ENCODE data around the gene PPT2.
"Not testable (repeated sequence)": the region's sequence is repeated elsewhere in the genome, so short reads cannot be mapped to it uniquely, and the experiment has no call there.

Gene PPT2

GRCh38 chr6:32192608-32193039 is 38.7 kb downstream of the PPT2 start, which contains the start of gene GPSM3:
Gene GPSM3, minus strand, starts transcription at chr6:32192643. Its CDS starts 130 bp downstream, at chr6:32192513.
- Histone ChIP-seq H3K79me1 (replicated peaks; ENCODE audit: low read length, poor library complexity, severe bottlenecking) (peaks cover 13% of the 10 kb centered on the region), H3K27me3 (ENCODE audit: control insufficient read depth in 1 of 2, insufficient read depth in 1 of 2, low read length in 2 of 2) (no peaks in the 10 kb centered on the region), H2BK5ac (ENCODE audit: low read depth, low read length, poor library complexity, severe bottlenecking) (no peak within 1 kb of the TSS), H2BK120ac (ENCODE audit: low read depth, low read length) (peak within 1 kb of the TSS; percentile 99), H3K36me3 (ENCODE audit: control insufficient read depth in 1 of 2, insufficient read depth in 2 of 2, low read depth in 1 of 2, low read length in 2 of 2) (peaks cover 5 to 11% of the 10 kb centered on the region in 2 experiments), H3K4ac (ENCODE audit: low read depth in 1 of 2, low read length in 2 of 2) (peak within 1 kb of the TSS; percentile 90 to 98), H3K4me2 (ENCODE audit: low read length, poor library complexity, severe bottlenecking) (no peak within 1 kb of the TSS), H3K14ac (ENCODE audit: low read length in 2 of 2) (peak within 1 kb of the TSS in 1 of 2 experiments; percentile 86), H3K9me3 (ENCODE audit: control insufficient read depth, low read length) (no peaks in the 10 kb centered on the region), H2BK15ac (ENCODE audit: low read depth, poor library complexity, severe bottlenecking) (peak within 1 kb of the TSS; percentile 88), H3K27ac (ENCODE audit: low read length, poor library complexity, severe bottlenecking) (no peak within 1 kb of the TSS), H3K23ac (ENCODE audit: low read length in 2 of 2) (peak within 1 kb of the TSS in 1 of 2 experiments; percentile 9), H3K18ac (ENCODE audit: low read depth in 1 of 2, low read length in 2 of 2) (peak within 1 kb of the TSS; percentile 95 to 97), H2AK5ac (ENCODE audit: low read length, severe bottlenecking) (peak within 1 kb of the TSS; percentile 92), H3K4me1 (ENCODE audit: control insufficient read depth, insufficient read depth, low read depth, low read length) (peaks cover 42% of the 10 kb centered on the region), H2AFZ (ENCODE audit: low read depth, low read length) (peak within 1 kb of the TSS; percentile 36), H2BK12ac (ENCODE audit: low read length in 2 of 2) (peak within 1 kb of the TSS; percentile 97 to 98), H4K91ac (ENCODE audit: low read length) (peak within 1 kb of the TSS; percentile 98), H4K8ac (ENCODE audit: low read length) (peak within 1 kb of the TSS; percentile 100), H3K9ac (ENCODE audit: low read length) (peak within 1 kb of the TSS; percentile 36), H3K4me3 (ENCODE audit: insufficient read depth in 1 of 2, low read depth in 1 of 2, low read length in 2 of 2) (no peak within 1 kb of the TSS)
- 72% methylated on average over 4 of the region's 5 CpGs for WGBS
- DNase-seq, result peak; percentile 41

GRCh38 chr6:32193096-32193495 is 39.2 kb downstream of the PPT2 start:
- peak overlapping the region; percentile 98 for H4K91ac ChIP-seq (ENCODE audit: low read length)
- H2BK5ac ChIP-seq (ENCODE audit: low read depth, low read length, poor library complexity, severe bottlenecking); H3K4me2 ChIP-seq (ENCODE audit: low read length, poor library complexity, severe bottlenecking); H2AFZ ChIP-seq (ENCODE audit: low read depth, low read length); H2BK12ac ChIP-seq (ENCODE audit: low read length in 2 of 2); H3K14ac ChIP-seq (ENCODE audit: low read length in 2 of 2); H3K4me3 ChIP-seq (ENCODE audit: insufficient read depth in 1 of 2, low read depth in 1 of 2, low read length in 2 of 2); H3K23ac ChIP-seq (ENCODE audit: low read length in 2 of 2); H3K27ac ChIP-seq (ENCODE audit: low read length, poor library complexity, severe bottlenecking); H3K36me3 ChIP-seq (ENCODE audit: control insufficient read depth in 1 of 2, insufficient read depth in 2 of 2, low read depth in 1 of 2, low read length in 2 of 2); H3K18ac ChIP-seq (ENCODE audit: low read depth in 1 of 2, low read length in 2 of 2); H3K27me3 ChIP-seq (ENCODE audit: control insufficient read depth in 1 of 2, insufficient read depth in 1 of 2, low read length in 2 of 2); H2AK5ac ChIP-seq (ENCODE audit: low read length, severe bottlenecking); DNase-seq; H3K9me3 ChIP-seq (ENCODE audit: control insufficient read depth, low read length): not testable (repeated sequence)
- H3K79me1 ChIP-seq (replicated peaks; ENCODE audit: low read length, poor library complexity, severe bottlenecking), result peaks cover 12% of the 10 kb centered on the region
- WGBS, result 96% methylated on average over 8 of the region's 13 CpGs
- H2BK120ac ChIP-seq (ENCODE audit: low read depth, low read length), result peak overlapping the region; percentile 99
- H2BK15ac ChIP-seq (ENCODE audit: low read depth, poor library complexity, severe bottlenecking), result peak overlapping the region; percentile 39
- H3K4me1 ChIP-seq (ENCODE audit: control insufficient read depth, insufficient read depth, low read depth, low read length), result peaks cover 38% of the 10 kb centered on the region
- peak overlapping the region in 1 of 2 experiments; percentile 85 for H3K4ac ChIP-seq (ENCODE audit: low read depth in 1 of 2, low read length in 2 of 2)
- peak overlapping the region; percentile 36 for H3K9ac ChIP-seq (ENCODE audit: low read length)
- peak overlapping the region; percentile 100 for H4K8ac ChIP-seq (ENCODE audit: low read length)

- no peak for DNase-seq
- Histone ChIP-seq H3K36me3 (ENCODE audit: control insufficient read depth in 1 of 2, insufficient read depth in 2 of 2, low read depth in 1 of 2, low read length in 2 of 2) (peaks cover 0 to 4% of the 10 kb centered on the region in 2 experiments), H3K27me3 (ENCODE audit: control insufficient read depth in 1 of 2, insufficient read depth in 1 of 2, low read length in 2 of 2) (no peaks in the 10 kb centered on the region), H4K8ac (ENCODE audit: low read length) (no peak overlapping the region), H2AK5ac (ENCODE audit: low read length, severe bottlenecking) (peak overlapping the region; percentile 78), H3K79me1 (replicated peaks; ENCODE audit: low read length, poor library complexity, severe bottlenecking) (peaks cover 12% of the 10 kb centered on the region), H2BK15ac (ENCODE audit: low read depth, poor library complexity, severe bottlenecking) (no peak overlapping the region), H3K4me1 (ENCODE audit: control insufficient read depth, insufficient read depth, low read depth, low read length) (peaks cover 35% of the 10 kb centered on the region), H2AFZ (ENCODE audit: low read depth, low read length) (no peak overlapping the region), H3K18ac (ENCODE audit: low read depth in 1 of 2, low read length in 2 of 2) (no peak overlapping the region), H3K4me2 (ENCODE audit: low read length, poor library complexity, severe bottlenecking) (no peak overlapping the region), H2BK5ac (ENCODE audit: low read depth, low read length, poor library complexity, severe bottlenecking) (no peak overlapping the region), H3K23ac (ENCODE audit: low read length in 2 of 2) (no peak overlapping the region), H3K4me3 (ENCODE audit: insufficient read depth in 1 of 2, low read depth in 1 of 2, low read length in 2 of 2) (peak overlapping the region in 1 of 2 experiments; percentile 74), H2BK12ac (ENCODE audit: low read length in 2 of 2) (peak overlapping the region in 1 of 2 experiments; percentile 88), H3K9ac (ENCODE audit: low read length) (peak overlapping the region; percentile 92), H4K91ac (ENCODE audit: low read length) (no peak overlapping the region), H3K14ac (ENCODE audit: low read length in 2 of 2) (no peak overlapping the region), H2BK120ac (ENCODE audit: low read depth, low read length) (no peak overlapping the region), H3K9me3 (ENCODE audit: control insufficient read depth, low read length) (no peaks in the 10 kb centered on the region), H3K4ac (ENCODE audit: low read depth in 1 of 2, low read length in 2 of 2) (no peak overlapping the region), H3K27ac (ENCODE audit: low read length, poor library complexity, severe bottlenecking) (peak overlapping the region; percentile 95)
- WGBS, result 98% methylated on average over 4 of the region's 4 CpGs
Observed at GRCh38 chr6:32194388-32194787, 40.4 kb downstream of the PPT2 start.

GRCh38 chr6:32194825-32195651 is 41.1 kb downstream of the PPT2 start:
- WGBS, result 20% methylated on average over 15 of the region's 15 CpGs
- Histone ChIP-seq H3K4me3 (ENCODE audit: insufficient read depth in 1 of 2, low read depth in 1 of 2, low read length in 2 of 2) (peak overlapping the region in 1 of 2 experiments; percentile 74), H3K9me3 (ENCODE audit: control insufficient read depth, low read length) (no peaks in the 10 kb centered on the region), H2BK12ac (ENCODE audit: low read length in 2 of 2) (peak overlapping the region; percentile 83 to 92), H3K23ac (ENCODE audit: low read length in 2 of 2) (no peak overlapping the region), H2BK5ac (ENCODE audit: low read depth, low read length, poor library complexity, severe bottlenecking) (peak overlapping the region; percentile 33), H3K4ac (ENCODE audit: low read depth in 1 of 2, low read length in 2 of 2) (peak overlapping the region; percentile 37 to 93), H3K14ac (ENCODE audit: low read length in 2 of 2) (peak overlapping the region in 1 of 2 experiments; percentile 32), H4K8ac (ENCODE audit: low read length) (peak overlapping the region; percentile 62), H2AK5ac (ENCODE audit: low read length, severe bottlenecking) (peak overlapping the region; percentile 93), H3K36me3 (ENCODE audit: control insufficient read depth in 1 of 2, insufficient read depth in 2 of 2, low read depth in 1 of 2, low read length in 2 of 2) (peaks cover 0 to 4% of the 10 kb centered on the region in 2 experiments), H3K18ac (ENCODE audit: low read depth in 1 of 2, low read length in 2 of 2) (peak overlapping the region; percentile 19 to 35), H3K27ac (ENCODE audit: low read length, poor library complexity, severe bottlenecking) (peak overlapping the region; percentile 95), H3K9ac (ENCODE audit: low read length) (peak overlapping the region; percentile 92), H3K4me2 (ENCODE audit: low read length, poor library complexity, severe bottlenecking) (peak overlapping the region; percentile 69), H4K91ac (ENCODE audit: low read length) (peak overlapping the region; percentile 48), H2BK120ac (ENCODE audit: low read depth, low read length) (peak overlapping the region; percentile 67), H3K4me1 (ENCODE audit: control insufficient read depth, insufficient read depth, low read depth, low read length) (peaks cover 35% of the 10 kb centered on the region), H2BK15ac (ENCODE audit: low read depth, poor library complexity, severe bottlenecking) (no peak overlapping the region), H3K27me3 (ENCODE audit: control insufficient read depth in 1 of 2, insufficient read depth in 1 of 2, low read length in 2 of 2) (no peaks in the 10 kb centered on the region), H3K79me1 (replicated peaks; ENCODE audit: low read length, poor library complexity, severe bottlenecking) (peaks cover 12% of the 10 kb centered on the region), H2AFZ (ENCODE audit: low read depth, low read length) (no peak overlapping the region)
- DNase-seq, result peak; percentile 82
